Epidermal melanocyte (primary cell): ENCODE results near the gene CAMTA1.

Source experiments
- DNase-seq: peaks from one replicate; pipeline ENCODE4 v3.0.0; 2011; ENCODE audit warnings: low spot score; ENCODE audit not compliant: insufficient read length

CAMTA1 gene

GRCh38 chr1:7002728-7003127 is 217.5 kb downstream of the CAMTA1 start:
- no peak for DNase-seq

GRCh38 chr1:7003676-7004075 is 218.4 kb downstream of the CAMTA1 start:
- no peak for DNase-seq

- DNase-seq: no peak
Observed at GRCh38 chr1:7004181-7004580, 218.9 kb downstream of the CAMTA1 start.

GRCh38 chr1:7005762-7006161 is 220.5 kb downstream of the CAMTA1 start:
- no peak for DNase-seq

- no peak for DNase-seq
Observed at GRCh38 chr1:7006996-7007871, 222.0 kb downstream of the CAMTA1 start.

- no peak for DNase-seq
Observed at GRCh38 chr1:7007902-7008301, 222.6 kb downstream of the CAMTA1 start.

- no peak for DNase-seq
Observed at GRCh38 chr1:7008331-7008730, 223.1 kb downstream of the CAMTA1 start.

- no peak for DNase-seq
Observed at GRCh38 chr1:7008975-7009740, 223.9 kb downstream of the CAMTA1 start.

GRCh38 chr1:7009741-7010525 is 224.7 kb downstream of the CAMTA1 start:
- DNase-seq: no peak

GRCh38 chr1:7010534-7011200 is 225.4 kb downstream of the CAMTA1 start:
- DNase-seq: no peak

GRCh38 chr1:7011826-7012225 is 226.6 kb downstream of the CAMTA1 start:
- no peak for DNase-seq

- DNase-seq: no peak
Observed at GRCh38 chr1:7012461-7012924, 227.2 kb downstream of the CAMTA1 start.

- DNase-seq: no peak
Observed at GRCh38 chr1:7013833-7014639, 228.8 kb downstream of the CAMTA1 start.

- no peak for DNase-seq
Observed at GRCh38 chr1:7014640-7014930, 229.3 kb downstream of the CAMTA1 start.

GRCh38 chr1:7015022-7015421 is 229.8 kb downstream of the CAMTA1 start:
- no peak for DNase-seq

GRCh38 chr1:7018351-7018750 is 233.1 kb downstream of the CAMTA1 start:
- no peak for DNase-seq

GRCh38 chr1:7018826-7019225 is 233.6 kb downstream of the CAMTA1 start:
- DNase-seq: no peak

- no peak for DNase-seq
Observed at GRCh38 chr1:7019510-7019909, 234.3 kb downstream of the CAMTA1 start.

- DNase-seq: no peak
Observed at GRCh38 chr1:7022058-7022457, 236.8 kb downstream of the CAMTA1 start.

GRCh38 chr1:7025013-7025412 is 239.8 kb downstream of the CAMTA1 start:
- no peak for DNase-seq

GRCh38 chr1:7026169-7026568 is 240.9 kb downstream of the CAMTA1 start:
- no peak for DNase-seq
